Neuronal stem cell (in vitro differentiated cells): Measurements from ENCODE around the gene LIN54.

Source experiments
- DNase-seq: peaks from one replicate; pipeline ENCODE4 v3.0.0-alpha.2; 2013; ENCODE audit warnings: low spot score
- H2AFZ ChIP-seq: one replicate; pipeline ENCODE4 v1.6.1; 2013; ENCODE audit warnings: mild to moderate bottlenecking, low read length, inconsistent platforms
- H2AK5ac ChIP-seq: 2 replicates; pipeline ENCODE4 v1.6.1; 2013; ENCODE audit warnings: low read depth, mild to moderate bottlenecking, inconsistent platforms, low read length, moderate library complexity, mixed read lengths
- H2BK120ac ChIP-seq: 2 replicates; pipeline ENCODE4 v1.6.1; 2013; ENCODE audit warnings: low read depth, mild to moderate bottlenecking, inconsistent platforms, low read length, moderate library complexity, mixed read lengths
- H2BK12ac ChIP-seq: one replicate; pipeline ENCODE4 v1.6.1; 2013; ENCODE audit warnings: low read length, inconsistent platforms
- H2BK15ac ChIP-seq: 2 replicates; pipeline ENCODE4 v1.6.1; 2013; ENCODE audit warnings: mild to moderate bottlenecking, low read length, inconsistent platforms, mixed read lengths
- H2BK5ac ChIP-seq: one replicate; pipeline ENCODE4 v1.6.1; 2013; ENCODE audit warnings: inconsistent platforms, mild to moderate bottlenecking, low read length, moderate library complexity
- H3K14ac ChIP-seq: one replicate; pipeline ENCODE4 v1.6.1; 2013; ENCODE audit warnings: low read length, inconsistent platforms
- H3K18ac ChIP-seq: 2 replicates; pipeline ENCODE4 v1.6.1; 2013; ENCODE audit warnings: low read length, inconsistent platforms
- H3K23ac ChIP-seq: 2 replicates; pipeline ENCODE4 v1.6.1; 2013; ENCODE audit warnings: low read depth, mild to moderate bottlenecking, mixed read lengths, low read length, inconsistent platforms; ENCODE audit not compliant: poor library complexity
- H3K27ac ChIP-seq: replicated peaks from 3 replicates; pipeline ENCODE4 v1.5.1; 2013; ENCODE audit warnings: low read length, inconsistent platforms
- H3K27me3 ChIP-seq, 3 experiments: 2 replicates each; pipeline ENCODE4 v1.6.1; 2013; ENCODE audit warnings: low read length in 3 of 3, mild to moderate bottlenecking in 2 of 3, inconsistent platforms in 1 of 3, low read depth in 1 of 3, mixed read lengths in 1 of 3, moderate library complexity in 1 of 3; ENCODE audit not compliant: control insufficient read depth in 3 of 3, insufficient read depth in 3 of 3
- H3K36me3 ChIP-seq, 2 donors: replicated peaks in 1 of 2; 2 replicates each; pipeline ENCODE4 v1.6.1; 2013; ENCODE audit warnings: low read length in 2 of 2; ENCODE audit not compliant: control insufficient read depth in 2 of 2, insufficient read depth in 2 of 2
- H3K4ac ChIP-seq: 2 replicates; pipeline ENCODE4 v1.6.1; 2013; ENCODE audit warnings: inconsistent platforms, mild to moderate bottlenecking, low read length, moderate library complexity
- H3K4me1 ChIP-seq, 2 donors: 1 replicate in 1 of 2; 2 replicates in 1 of 2; pipeline ENCODE4 v1.6.1; 2013; ENCODE audit warnings: low read length in 2 of 2, low read depth in 1 of 2; ENCODE audit not compliant: control insufficient read depth in 2 of 2, insufficient read depth in 1 of 2
- H3K4me2 ChIP-seq: one replicate; pipeline ENCODE4 v1.6.1; 2013; ENCODE audit warnings: mild to moderate bottlenecking, low read length, inconsistent platforms; ENCODE audit not compliant: insufficient read depth, poor library complexity, severe bottlenecking
- H3K4me3 ChIP-seq, 2 donors: 2 replicates each; pipeline ENCODE4 v1.5.1; 2013; ENCODE audit warnings: low read length in 2 of 2, mild to moderate bottlenecking in 2 of 2, inconsistent platforms in 1 of 2, moderate library complexity in 1 of 2
- H3K79me1 ChIP-seq: one replicate; pipeline ENCODE4 v1.6.1; 2013; ENCODE audit warnings: low read depth, mild to moderate bottlenecking, inconsistent platforms, low read length, moderate library complexity
- H3K9ac ChIP-seq: one replicate; pipeline ENCODE4 v1.6.1; 2013; ENCODE audit warnings: mild to moderate bottlenecking, low read depth, low read length, inconsistent platforms; ENCODE audit not compliant: poor library complexity
- H3K9me3 ChIP-seq, 2 donors: replicated peaks in 1 of 2; 2 replicates each; pipeline versions ENCODE3 to v1.6.1; 2013; ENCODE audit warnings: low read length in 2 of 2, mild to moderate bottlenecking in 2 of 2, inconsistent platforms in 1 of 2, low read depth in 1 of 2, mixed read lengths in 1 of 2, moderate library complexity in 1 of 2; ENCODE audit not compliant: control insufficient read depth in 2 of 2, insufficient read depth in 1 of 2
- H4K8ac ChIP-seq: one replicate; pipeline ENCODE4 v1.6.1; 2013; ENCODE audit warnings: low read depth, mild to moderate bottlenecking, inconsistent platforms, low read length, moderate library complexity
- H4K91ac ChIP-seq: one replicate; pipeline ENCODE4 v1.6.1; 2013; ENCODE audit warnings: low read length, low read depth, mild to moderate bottlenecking, inconsistent platforms; ENCODE audit not compliant: poor library complexity
- WGBS, 2 donors: extraction: QIAGEN DNeasy Blood & Tissue Kit; methylation state at CpG; one replicate each; pipeline ENCODE4 v1.1.7; 2013; ENCODE audit warnings: missing lambda C conversion rate in 2 of 2, mixed read lengths in 1 of 2; ENCODE audit not compliant: insufficient read length in 2 of 2, insufficient replicate concordance in 1 of 2; ENCODE audit errors: extremely low coverage in 2 of 2; 5-methylcytosine and 5-hydroxymethylcytosine counted together

LIN54 gene

GRCh38 chr4:82890528-82890900 is 120.1 kb downstream of the LIN54 start:
- Histone ChIP-seq H3K79me1 (no peaks in the 10 kb centered on the region), H3K18ac (peak overlapping the region; percentile 94), H2AFZ (peak overlapping the region; percentile 93), H2AK5ac (no peak overlapping the region), H3K9ac (peak overlapping the region; percentile 94), H3K27ac (peak overlapping the region; percentile 81), H2BK15ac (peak overlapping the region; percentile 40), H3K23ac (peak overlapping the region; percentile 100), H3K4me2 (peak overlapping the region; percentile 37), H3K14ac (peak overlapping the region; percentile 5), H2BK120ac (no peak overlapping the region), H4K91ac (no peak overlapping the region), H4K8ac (no peak overlapping the region), H3K4me1 (peaks cover 0 to 4% of the 10 kb centered on the region in 2 donors), H2BK12ac (no peak overlapping the region), H3K4me3 (peak overlapping the region; percentile 73 to 89), H3K27me3 (no peaks in the 10 kb centered on the region), H3K36me3 (peaks cover 11 to 42% of the 10 kb centered on the region in 2 donors), H3K9me3 (no peaks in the 10 kb centered on the region), H2BK5ac (peak overlapping the region; percentile 77), H3K4ac (no peak overlapping the region)
- WGBS, 2 donors: no CpG with 5 or more reads among the region's 16 CpGs
- no peak for DNase-seq

GRCh38 chr4:82889287-82889686 is 121.3 kb downstream of the LIN54 start:
- no peak overlapping the region for H2BK120ac ChIP-seq
- H3K4me1 ChIP-seq: peaks cover 0 to 4% of the 10 kb centered on the region in 2 donors
- no CpG with 5 or more reads among the region's 6 CpGs for WGBS, 2 donors
- H3K9me3 ChIP-seq: no peaks in the 10 kb centered on the region
- H3K4me3 ChIP-seq: peak overlapping the region in 1 of 2 donors; percentile 73
- no peak overlapping the region for H3K14ac ChIP-seq
- DNase-seq: no peak
- H2BK15ac ChIP-seq: no peak overlapping the region
- no peak overlapping the region for H4K91ac ChIP-seq
- no peaks in the 10 kb centered on the region for H3K27me3 ChIP-seq
- no peak overlapping the region for H3K9ac ChIP-seq
- H2AFZ ChIP-seq: no peak overlapping the region
- no peak overlapping the region for H4K8ac ChIP-seq
- no peak overlapping the region for H2AK5ac ChIP-seq
- H3K4ac ChIP-seq: no peak overlapping the region
- no peaks in the 10 kb centered on the region for H3K79me1 ChIP-seq
- no peak overlapping the region for H2BK12ac ChIP-seq
- no peak overlapping the region for H3K4me2 ChIP-seq
- no peak overlapping the region for H3K23ac ChIP-seq
- peaks cover 7 to 29% of the 10 kb centered on the region in 2 donors for H3K36me3 ChIP-seq
- no peak overlapping the region for H2BK5ac ChIP-seq
- H3K27ac ChIP-seq: no peak overlapping the region
- H3K18ac ChIP-seq: no peak overlapping the region

DNA sequence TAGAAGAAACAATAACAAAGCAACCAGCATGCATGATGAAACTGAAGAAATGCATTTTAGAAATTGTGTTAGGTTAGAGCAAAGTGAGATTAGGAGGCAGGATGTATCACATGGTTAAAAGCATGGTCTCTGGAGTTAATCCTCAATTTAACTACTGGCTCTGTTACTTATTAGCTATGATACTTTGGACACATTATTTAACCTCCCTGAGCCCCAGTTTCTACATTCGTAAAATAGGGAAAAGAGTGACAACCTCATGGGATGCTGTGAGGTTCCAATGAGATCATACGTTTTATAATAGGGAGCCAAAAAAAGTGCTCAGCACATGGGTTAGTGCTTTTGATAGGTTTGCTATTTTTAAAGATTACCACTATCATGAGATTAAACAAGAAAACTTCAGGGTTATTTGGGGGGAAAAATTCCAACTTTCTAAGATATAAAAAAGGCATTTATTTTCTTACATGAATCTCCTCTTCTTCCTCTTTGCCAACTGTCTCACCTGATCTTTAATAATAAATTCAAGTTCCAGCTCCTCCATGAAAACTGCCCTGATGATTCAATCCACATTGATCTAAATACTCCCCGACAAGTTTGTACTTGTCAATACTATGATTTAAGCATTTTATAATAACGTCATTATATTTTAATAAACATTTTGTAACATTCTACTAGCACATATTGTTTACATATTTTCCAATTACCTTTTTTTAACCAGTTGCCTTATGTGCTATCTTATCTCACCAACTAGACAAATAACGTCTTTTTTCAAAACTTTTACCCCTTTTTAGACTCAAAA is 124.3 kb downstream of the LIN54 start:
- no peak overlapping the region for H3K23ac ChIP-seq
- H4K91ac ChIP-seq: no peak overlapping the region
- H3K9me3 ChIP-seq: no peaks in the 10 kb centered on the region
- H3K36me3 ChIP-seq: peaks cover 0 to 31% of the 10 kb centered on the region in 2 donors
- WGBS, 2 donors: no CpG with 5 or more reads among the region's 5 CpGs
- no peak overlapping the region for H3K4me2 ChIP-seq
- H2BK15ac ChIP-seq: no peak overlapping the region
- no peak overlapping the region for H2BK120ac ChIP-seq
- peaks cover 3% of the 10 kb centered on the region for H3K79me1 ChIP-seq
- peaks cover 0 to 4% of the 10 kb centered on the region in 2 donors for H3K4me1 ChIP-seq
- H4K8ac ChIP-seq: no peak overlapping the region
- no peak overlapping the region for H2AK5ac ChIP-seq
- no peak overlapping the region for H3K9ac ChIP-seq
- no peak overlapping the region for H3K4me3 ChIP-seq
- no peak overlapping the region for H3K27ac ChIP-seq
- no peak for DNase-seq
- H2BK12ac ChIP-seq: no peak overlapping the region
- no peak overlapping the region for H3K14ac ChIP-seq
- H3K4ac ChIP-seq: no peak overlapping the region
- H3K27me3 ChIP-seq: no peaks in the 10 kb centered on the region
- no peak overlapping the region for H2BK5ac ChIP-seq
- no peak overlapping the region for H2AFZ ChIP-seq
- no peak overlapping the region for H3K18ac ChIP-seq

DNA sequence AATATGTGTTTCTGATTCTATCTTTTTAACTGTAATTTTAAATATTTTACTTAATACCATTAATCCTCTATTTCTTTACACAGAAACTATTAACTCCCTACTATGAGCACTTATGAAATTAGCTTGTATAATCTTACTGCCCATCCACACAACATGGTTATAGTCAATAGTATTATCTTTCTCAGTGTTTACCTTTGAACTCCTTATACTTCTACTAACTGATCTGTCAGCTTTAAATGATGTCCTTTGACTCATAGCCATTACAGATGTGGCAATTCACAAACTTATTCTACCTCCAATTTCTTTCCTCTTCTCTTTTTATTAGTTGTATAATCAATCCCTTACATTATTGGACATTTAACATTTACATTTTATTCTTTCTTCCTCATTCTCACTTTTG is 125.2 kb downstream of the LIN54 start:
- no peak overlapping the region for H2AK5ac ChIP-seq
- H3K4ac ChIP-seq: no peak overlapping the region
- H2BK15ac ChIP-seq: no peak overlapping the region
- no peaks in the 10 kb centered on the region for H3K27me3 ChIP-seq
- H3K23ac ChIP-seq: no peak overlapping the region
- H2BK12ac ChIP-seq: no peak overlapping the region
- peaks cover 0 to 4% of the 10 kb centered on the region in 2 donors for H3K4me1 ChIP-seq
- no peak overlapping the region for H3K9ac ChIP-seq
- peaks cover 3% of the 10 kb centered on the region for H3K79me1 ChIP-seq
- H3K27ac ChIP-seq: no peak overlapping the region
- H3K14ac ChIP-seq: no peak overlapping the region
- no peak overlapping the region for H2BK5ac ChIP-seq
- H4K91ac ChIP-seq: no peak overlapping the region
- H3K36me3 ChIP-seq: peaks cover 0 to 41% of the 10 kb centered on the region in 2 donors
- H4K8ac ChIP-seq: no peak overlapping the region
- H2BK120ac ChIP-seq: no peak overlapping the region
- no peak overlapping the region for H2AFZ ChIP-seq
- H3K4me3 ChIP-seq: no peak overlapping the region
- no peaks in the 10 kb centered on the region for H3K9me3 ChIP-seq
- no peak overlapping the region for H3K4me2 ChIP-seq
- no peak overlapping the region for H3K18ac ChIP-seq
- DNase-seq: no peak
